Measurements from ENCODE around the gene XKR8. TPM values are rescaled to one million over a fixed set of nuclear protein-coding genes. Genes with fewer than 3 reads are reported as not detected.

Gene XKR8
- total RNA-seq: 12.5 and 17.9 TPM in 2 replicates
- polyA plus RNA-seq: 17.4 and 20.2 TPM in 2 replicates

GRCh38 chr1:27959792-27960603, at the start of gene XKR8:
Gene XKR8 (plus strand): TSS chr1:27959973. CDS start chr1:27960070, 97 bp downstream.
- H3K79me2 ChIP-seq: peaks cover 26% of the 10 kb centered on the region
- H4K20me1 ChIP-seq (ENCODE audit: insufficient read depth, poor library complexity, severe bottlenecking): peaks cover 2% of the 10 kb centered on the region
- H2AFZ ChIP-seq: peak within 1 kb of the TSS; percentile 86
- 4% methylated on average over 64 of the region's 68 CpGs for WGBS (ENCODE audit: low lambda C conversion rate, missing lambda C conversion rate)
- H3K27me3 ChIP-seq: no peaks in the 10 kb centered on the region
- H3K4me3 ChIP-seq: peak within 1 kb of the TSS; percentile 81
- H3K4me2 ChIP-seq: peak within 1 kb of the TSS; percentile 82
- TF ChIP-seq CTCF (IDR thresholded peaks at IDR 0.05; ENCODE audit: poor library complexity): peak; percentile 57
- no peak for TF ChIP-seq EZH2 (IDR thresholded peaks at IDR 0.05; ENCODE audit: borderline replicate concordance)
- no peaks in the 10 kb centered on the region for H3K36me3 ChIP-seq (replicated peaks; ENCODE audit: insufficient read depth, low read depth)
- peak within 1 kb of the TSS; percentile 94 for H3K27ac ChIP-seq
- H3K9me2 ChIP-seq (replicated peaks; ENCODE audit: insufficient read depth): no peaks in the 10 kb centered on the region
- no peaks in the 10 kb centered on the region for H3K9me3 ChIP-seq (ENCODE audit: low read depth)
- DNase-seq (ENCODE audit: low spot score): peak; percentile 90
- H3K4me1 ChIP-seq (ENCODE audit: insufficient read depth): peaks cover 15% of the 10 kb centered on the region

- Histone ChIP-seq H3K27me3 (no peaks in the 10 kb centered on the region), H3K9me3 (ENCODE audit: low read depth) (no peaks in the 10 kb centered on the region), H3K4me3 (no peak overlapping the region), H3K9me2 (replicated peaks; ENCODE audit: insufficient read depth) (no peaks in the 10 kb centered on the region), H3K36me3 (replicated peaks; ENCODE audit: insufficient read depth, low read depth) (no peaks in the 10 kb centered on the region), H3K79me2 (peaks cover 5% of the 10 kb centered on the region), H3K4me1 (ENCODE audit: insufficient read depth) (no peaks in the 10 kb centered on the region), H3K4me2 (no peak overlapping the region), H2AFZ (no peak overlapping the region), H4K20me1 (ENCODE audit: insufficient read depth, poor library complexity, severe bottlenecking) (no peaks in the 10 kb centered on the region), H3K27ac (no peak overlapping the region)
- 100% methylated on average over 1 of the region's 1 CpG for WGBS (ENCODE audit: low lambda C conversion rate, missing lambda C conversion rate)
- no peak for TF ChIP-seq CTCF (IDR thresholded peaks at IDR 0.05; ENCODE audit: poor library complexity)
- no peak for TF ChIP-seq EZH2phosphoT487 (IDR thresholded peaks at IDR 0.05; ENCODE audit: low read depth, severe bottlenecking, unreplicated experiment)
- TF ChIP-seq EZH2 (IDR thresholded peaks at IDR 0.05; ENCODE audit: borderline replicate concordance): no peak
- no peak for DNase-seq (ENCODE audit: low spot score)
Observed at GRCh38 chr1:27912429-27912828, 47.3 kb upstream of the XKR8 start.

GRCh38 chr1:27915082-27915575, 44.6 kb upstream of the XKR8 start:
- Histone ChIP-seq H3K36me3 (replicated peaks; ENCODE audit: insufficient read depth, low read depth) (no peaks in the 10 kb centered on the region), H3K4me2 (peak overlapping the region; percentile 42), H3K4me3 (no peak overlapping the region), H3K27ac (peak overlapping the region; percentile 41), H3K9me2 (replicated peaks; ENCODE audit: insufficient read depth) (no peaks in the 10 kb centered on the region), H3K9me3 (ENCODE audit: low read depth) (no peaks in the 10 kb centered on the region), H4K20me1 (ENCODE audit: insufficient read depth, poor library complexity, severe bottlenecking) (no peaks in the 10 kb centered on the region), H3K27me3 (no peaks in the 10 kb centered on the region), H3K4me1 (ENCODE audit: insufficient read depth) (no peaks in the 10 kb centered on the region), H2AFZ (peak overlapping the region; percentile 41), H3K79me2 (peaks cover 5% of the 10 kb centered on the region)
- TF ChIP-seq EZH2 (IDR thresholded peaks at IDR 0.05; ENCODE audit: borderline replicate concordance): no peak
- no peak for TF ChIP-seq EZH2phosphoT487 (IDR thresholded peaks at IDR 0.05; ENCODE audit: low read depth, severe bottlenecking, unreplicated experiment)
- no peak for TF ChIP-seq CTCF (IDR thresholded peaks at IDR 0.05; ENCODE audit: poor library complexity)
- 82% methylated on average over 7 of the region's 7 CpGs for WGBS (ENCODE audit: low lambda C conversion rate, missing lambda C conversion rate)
- DNase-seq (ENCODE audit: low spot score): no peak

Measured in hepatocyte (in vitro differentiated cells).